ENCODE results near the gene DMGDH. TPM values are rescaled to one million over a fixed set of nuclear protein-coding genes. Genes with fewer than 3 reads are reported as not detected.

The DMGDH gene
- total and polyA plus RNA-seq, 8 donors: 0.38 to 5.3 (median 1.8) TPM; not detected in 1

DNA sequence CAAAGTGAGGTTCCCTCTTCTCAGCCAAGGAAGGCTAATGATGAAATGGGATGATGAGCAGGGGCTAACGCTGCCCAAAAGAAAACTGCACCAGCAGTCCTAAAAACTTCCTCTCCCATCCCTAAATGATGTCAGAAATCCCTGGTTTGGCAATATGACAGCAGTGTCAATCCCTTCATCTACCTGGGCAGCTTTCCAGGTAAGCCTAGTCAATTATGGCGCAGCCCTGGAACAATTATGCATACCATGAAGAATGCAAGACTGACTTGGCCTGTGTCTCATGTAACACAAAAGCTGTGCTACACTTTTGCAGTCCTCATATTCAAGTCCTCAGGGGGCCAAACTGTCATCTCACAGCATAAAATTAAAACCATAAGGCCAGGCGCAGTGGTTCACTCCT lies 7.0 kb downstream of the DMGDH start:
- H3K27ac ChIP-seq: no peak overlapping the region
- DNase-seq: no peak
- TF ChIP-seq, protein P1, sequence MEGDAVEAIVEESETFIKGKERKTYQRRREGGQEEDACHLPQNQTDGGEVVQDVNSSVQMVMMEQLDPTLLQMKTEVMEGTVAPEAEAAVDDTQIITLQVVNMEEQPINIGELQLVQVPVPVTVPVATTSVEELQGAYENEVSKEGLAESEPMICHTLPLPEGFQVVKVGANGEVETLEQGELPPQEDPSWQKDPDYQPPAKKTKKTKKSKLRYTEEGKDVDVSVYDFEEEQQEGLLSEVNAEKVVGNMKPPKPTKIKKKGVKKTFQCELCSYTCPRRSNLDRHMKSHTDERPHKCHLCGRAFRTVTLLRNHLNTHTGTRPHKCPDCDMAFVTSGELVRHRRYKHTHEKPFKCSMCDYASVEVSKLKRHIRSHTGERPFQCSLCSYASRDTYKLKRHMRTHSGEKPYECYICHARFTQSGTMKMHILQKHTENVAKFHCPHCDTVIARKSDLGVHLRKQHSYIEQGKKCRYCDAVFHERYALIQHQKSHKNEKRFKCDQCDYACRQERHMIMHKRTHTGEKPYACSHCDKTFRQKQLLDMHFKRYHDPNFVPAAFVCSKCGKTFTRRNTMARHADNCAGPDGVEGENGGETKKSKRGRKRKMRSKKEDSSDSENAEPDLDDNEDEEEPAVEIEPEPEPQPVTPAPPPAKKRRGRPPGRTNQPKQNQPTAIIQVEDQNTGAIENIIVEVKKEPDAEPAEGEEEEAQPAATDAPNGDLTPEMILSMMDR (IDR thresholded peaks at IDR 0.05): no peak
- TF ChIP-seq POLR2AphosphoS5 (IDR thresholded peaks at IDR 0.05): no peak
- TF ChIP-seq EP300 (IDR thresholded peaks at IDR 0.05): no peak
- no peak for TF ChIP-seq POLR2A (IDR thresholded peaks at IDR 0.05)
- H3K4me3 ChIP-seq: no peak overlapping the region
- H3K36me3 ChIP-seq: no peaks in the 10 kb centered on the region
- no peaks in the 10 kb centered on the region for H3K4me1 ChIP-seq
- intact Hi-C loops (cut with DNase I; ENCODE audit: low total_unique reads): no loop called here
- WGBS, 5 donors: 82 to 95% (median 93%) methylated on average over 3 of the region's 3 CpGs
- H3K27me3 ChIP-seq: no peaks in the 10 kb centered on the region
- no peaks in the 10 kb centered on the region for H3K9me3 ChIP-seq

DNA sequence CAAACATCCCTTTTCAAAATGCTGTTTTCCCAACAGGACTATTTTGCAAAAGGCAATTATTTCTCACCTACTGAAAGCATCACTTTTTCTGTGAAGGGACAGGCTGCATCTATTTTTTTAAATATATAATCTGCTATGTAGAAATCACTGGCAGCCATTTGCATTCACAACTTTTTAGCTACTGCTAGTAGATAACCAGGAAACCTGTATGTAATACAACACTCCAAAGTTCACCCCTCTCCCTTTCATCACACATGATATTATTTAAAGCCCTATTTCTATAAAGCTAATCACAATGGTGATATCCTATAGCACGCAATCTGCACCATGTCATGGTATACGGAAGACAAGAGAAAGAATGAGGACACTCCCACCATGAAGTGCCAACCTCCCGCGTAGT lies 9.8 kb downstream of the DMGDH start:
- H3K27me3 ChIP-seq: no peaks in the 10 kb centered on the region
- no peaks in the 10 kb centered on the region for H3K36me3 ChIP-seq
- H3K4me3 ChIP-seq: no peak overlapping the region
- WGBS, 5 donors: 92 to 96% (median 93%) methylated on average over 4 of the region's 4 CpGs
- H3K27ac ChIP-seq: no peak overlapping the region
- H3K4me1 ChIP-seq: no peaks in the 10 kb centered on the region
- intact Hi-C loops (cut with DNase I; ENCODE audit: low total_unique reads): no loop called here
- no peaks in the 10 kb centered on the region for H3K9me3 ChIP-seq
- DNase-seq: no peak
- TF ChIP-seq EP300 (IDR thresholded peaks at IDR 0.05) (no peak), POLR2A (IDR thresholded peaks at IDR 0.05) (no peak), POLR2AphosphoS5 (IDR thresholded peaks at IDR 0.05) (no peak)
- TF ChIP-seq, protein P1 (IDR thresholded peaks at IDR 0.05): no peak

DNA sequence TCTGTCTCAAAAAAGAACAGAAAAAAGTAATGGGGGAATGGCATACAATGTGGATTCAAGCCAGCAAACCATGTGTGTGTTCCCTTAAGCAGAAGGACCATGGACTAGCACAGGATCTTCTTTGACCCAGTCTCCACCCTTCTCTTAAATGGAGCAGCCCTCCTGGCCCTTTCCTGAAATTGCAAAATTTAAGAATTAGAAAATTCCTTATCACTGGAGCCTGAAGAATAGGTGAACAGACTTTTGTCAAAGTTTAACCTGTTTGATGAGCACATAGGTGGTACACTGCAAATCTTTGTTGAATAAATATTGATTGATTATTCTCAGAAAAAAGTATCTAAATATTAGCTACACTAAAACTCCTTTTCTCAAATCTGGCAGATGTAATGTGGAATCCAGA lies 12.6 kb downstream of the DMGDH start:
- Histone ChIP-seq H3K4me1 (no peaks in the 10 kb centered on the region), H3K4me3 (no peak overlapping the region), H3K36me3 (no peaks in the 10 kb centered on the region), H3K27ac (no peak overlapping the region), H3K27me3 (no peaks in the 10 kb centered on the region), H3K9me3 (peaks cover 0 to 11% (median 5%) of the 10 kb centered on the region in 4 donors)
- no peak for DNase-seq
- TF ChIP-seq, protein P1 (IDR thresholded peaks at IDR 0.05): no peak
- TF ChIP-seq EP300 (IDR thresholded peaks at IDR 0.05) (no peak), POLR2A (IDR thresholded peaks at IDR 0.05) (no peak), POLR2AphosphoS5 (IDR thresholded peaks at IDR 0.05) (no peak)
- intact Hi-C loops (cut with DNase I; ENCODE audit: low total_unique reads): no loop called here

DNA sequence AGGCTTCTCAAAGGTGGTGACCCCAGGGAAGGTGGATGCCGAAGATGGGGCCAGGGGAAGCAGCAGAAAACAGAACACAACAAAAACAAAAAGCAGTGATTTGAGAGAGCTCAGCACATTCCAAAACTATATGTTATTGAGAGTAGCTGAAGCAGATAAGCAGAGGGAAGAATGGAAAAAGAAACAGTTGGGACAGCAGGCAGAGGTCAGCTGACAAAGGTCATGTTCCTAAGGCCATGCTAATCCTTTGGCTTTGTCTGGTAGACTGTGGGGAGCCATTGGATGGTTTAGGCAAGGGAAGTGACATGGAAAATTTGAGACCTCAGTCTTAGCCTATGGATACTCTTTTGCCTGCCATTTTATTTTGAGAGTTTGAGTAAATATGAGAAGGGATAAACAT lies 14.5 kb downstream of the DMGDH start:
- Histone ChIP-seq H3K4me3 (no peak overlapping the region), H3K27me3 (no peaks in the 10 kb centered on the region), H3K9me3 (peaks cover 0 to 13% (median 6%) of the 10 kb centered on the region in 4 donors), H3K27ac (no peak overlapping the region), H3K4me1 (no peaks in the 10 kb centered on the region), H3K36me3 (no peaks in the 10 kb centered on the region)
- TF ChIP-seq EP300 (IDR thresholded peaks at IDR 0.05): no peak
- TF ChIP-seq, protein P1 (IDR thresholded peaks at IDR 0.05): no peak
- no peak for TF ChIP-seq POLR2A (IDR thresholded peaks at IDR 0.05)
- TF ChIP-seq POLR2AphosphoS5 (IDR thresholded peaks at IDR 0.05): no peak
- DNase-seq: no peak
- intact Hi-C loops (cut with DNase I; ENCODE audit: low total_unique reads): no loop called here
- WGBS, 5 donors: 64 to 79% (median 76%) methylated on average over 1 of the region's 1 CpG
